NCI-H2196 treated with DMSO at 0.1 percent for 48 hours (cell line): ENCODE measurements around the gene C1QTNF4.

Experiments used
- DNase-seq: peaks from one replicate; lab custom pipeline; 2025; ENCODE audit not compliant: unreplicated experiment; lab: John Stamatoyannopoulos, UW

The C1QTNF4 gene

GRCh38 chr11:47593492-47593933, 698 bp downstream of the C1QTNF4 start:
- DNase-seq = no peak

- no peak for DNase-seq
Measured at GRCh38 chr11:47592970-47593369, 1.2 kb downstream of the C1QTNF4 start.

- DNase-seq = no peak
Measured at GRCh38 chr11:47592251-47592650, 2.0 kb downstream of the C1QTNF4 start.

DNA sequence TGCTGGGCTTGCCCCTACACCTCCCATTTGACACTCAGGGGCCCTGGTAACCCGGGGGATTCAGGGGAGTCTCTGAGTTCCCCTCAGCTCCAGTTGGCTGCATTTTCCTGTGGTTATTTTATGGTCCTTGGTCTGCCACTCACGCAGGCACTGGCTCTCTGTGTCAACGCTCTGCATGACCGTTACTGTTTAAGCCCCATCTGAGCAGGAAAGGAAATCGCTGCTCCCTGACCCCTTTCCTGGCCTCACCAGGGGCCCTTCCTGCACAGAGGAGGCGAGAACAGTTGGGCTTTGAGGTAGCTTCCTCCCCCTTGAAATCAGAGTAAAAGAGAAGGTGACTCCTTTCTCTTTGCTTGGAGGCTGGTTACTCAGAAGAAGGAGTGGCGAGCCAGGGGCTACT, 2.4 kb downstream of the C1QTNF4 start:
- DNase-seq = no peak

DNA sequence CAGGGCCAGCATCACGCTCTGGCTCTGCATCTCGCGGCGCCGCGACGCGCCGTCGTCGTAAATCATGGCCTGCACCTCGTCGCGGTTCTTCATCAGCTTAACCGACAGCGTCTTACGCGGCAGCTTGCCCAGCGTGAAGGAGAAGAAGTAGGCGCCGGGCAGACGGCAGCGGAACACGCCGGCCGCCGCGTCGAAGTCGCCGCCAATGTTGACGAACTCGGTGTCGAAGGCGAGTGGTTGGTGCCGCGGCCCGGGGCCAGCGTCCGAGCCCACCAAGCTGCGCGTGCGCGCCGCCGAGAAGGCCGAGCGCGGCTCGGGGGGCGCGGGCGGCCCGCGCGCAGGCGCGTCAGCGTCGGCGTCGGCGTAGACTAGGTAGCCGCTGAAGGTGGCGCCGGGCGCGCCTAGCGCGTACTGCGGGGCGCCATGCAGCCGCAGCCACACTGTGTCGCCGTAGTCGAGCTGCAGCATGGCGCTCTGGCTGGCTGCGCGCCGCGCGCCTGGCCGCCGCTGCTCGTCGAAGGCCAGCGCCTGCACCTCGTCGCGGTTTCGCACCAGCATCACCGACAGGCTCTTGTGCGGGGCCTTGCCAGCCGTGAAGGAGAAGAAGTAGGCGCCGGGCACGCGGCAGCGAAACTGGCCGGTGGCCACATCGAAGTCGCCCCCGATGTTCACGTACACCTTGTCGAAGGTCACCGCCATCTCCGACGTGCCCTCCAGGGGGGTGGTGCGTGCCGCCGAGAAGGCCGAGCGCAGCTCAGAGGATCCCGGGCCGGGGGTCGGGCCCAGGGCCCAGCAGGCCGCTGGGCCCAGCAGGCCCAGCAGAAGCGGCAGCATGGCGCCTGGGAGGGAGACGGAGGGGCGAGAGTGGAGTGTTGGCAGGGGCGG, 4.0 kb downstream of the C1QTNF4 start:
- no peak for DNase-seq

GRCh38 chr11:47589584-47589976, 4.6 kb downstream of the C1QTNF4 start:
- no peak for DNase-seq

DNA sequence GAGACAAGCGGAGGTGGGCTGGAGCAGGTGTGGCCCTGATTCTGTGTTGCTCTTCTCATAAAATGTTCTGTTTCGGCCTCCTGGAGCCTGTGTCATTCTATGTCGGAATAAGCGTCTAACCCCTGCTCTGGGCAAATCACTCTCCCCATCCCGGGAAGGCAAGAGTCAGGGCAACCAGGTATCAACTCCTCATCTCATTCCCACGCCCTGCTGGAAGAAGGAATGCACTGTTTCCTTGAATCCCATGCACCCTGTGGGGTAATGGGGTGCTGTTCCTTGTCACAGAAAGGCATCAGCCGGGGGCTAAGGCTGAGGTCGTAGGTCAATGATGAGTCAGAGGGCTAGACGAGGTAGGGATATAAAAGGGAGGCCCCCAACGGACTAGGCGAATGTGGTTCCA, 5.1 kb downstream of the C1QTNF4 start:
- no peak for DNase-seq

GRCh38 chr11:47587723-47588326, 6.4 kb downstream of the C1QTNF4 start:
- no peak for DNase-seq

- no peak for DNase-seq
Measured at GRCh38 chr11:47587039-47587716, 7.0 kb downstream of the C1QTNF4 start.

DNA sequence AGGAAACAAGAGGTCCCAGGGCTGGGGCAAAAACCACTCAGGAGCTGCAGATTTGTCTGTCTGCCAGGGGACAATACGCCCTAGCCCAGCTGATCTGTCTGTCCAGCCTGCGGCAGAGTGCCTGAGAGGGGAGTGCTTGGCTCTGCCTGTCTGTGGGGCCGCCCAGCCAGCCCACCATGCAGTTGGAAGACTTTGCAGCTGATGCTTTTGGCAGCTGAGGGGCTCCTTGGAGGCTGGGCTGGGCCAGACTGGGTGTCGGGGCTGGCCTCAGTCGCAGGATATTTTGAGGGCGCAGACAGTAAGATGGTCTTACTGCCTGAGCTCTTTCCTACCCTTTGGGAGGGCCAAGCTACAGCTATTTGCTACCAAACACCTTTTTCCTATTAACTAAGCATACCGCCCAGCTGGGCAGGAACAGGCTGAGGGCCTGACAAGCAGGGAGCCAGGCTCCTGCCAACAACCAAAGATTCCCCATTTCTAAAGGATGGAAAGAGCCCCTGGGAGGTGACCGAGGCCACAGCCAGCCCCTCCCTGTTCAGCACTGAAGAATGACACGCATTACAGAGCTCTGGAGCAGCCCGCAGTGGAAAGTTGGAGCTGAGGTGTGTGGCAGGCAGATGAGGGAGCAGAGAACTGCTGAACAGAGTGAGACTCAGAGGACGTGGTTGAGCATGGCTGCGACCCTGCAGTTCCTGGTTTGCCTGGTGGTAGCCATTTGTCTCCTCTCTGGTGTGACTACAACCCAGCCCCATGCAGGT, 7.9 kb downstream of the C1QTNF4 start, which contains the start of gene FAM180B:
FAM180B (plus strand) TSS at position 581 of the 758 bp plus-strand sequence; CDS start at position 672, 91 bp downstream.
- DNase-seq = no peak

DNA sequence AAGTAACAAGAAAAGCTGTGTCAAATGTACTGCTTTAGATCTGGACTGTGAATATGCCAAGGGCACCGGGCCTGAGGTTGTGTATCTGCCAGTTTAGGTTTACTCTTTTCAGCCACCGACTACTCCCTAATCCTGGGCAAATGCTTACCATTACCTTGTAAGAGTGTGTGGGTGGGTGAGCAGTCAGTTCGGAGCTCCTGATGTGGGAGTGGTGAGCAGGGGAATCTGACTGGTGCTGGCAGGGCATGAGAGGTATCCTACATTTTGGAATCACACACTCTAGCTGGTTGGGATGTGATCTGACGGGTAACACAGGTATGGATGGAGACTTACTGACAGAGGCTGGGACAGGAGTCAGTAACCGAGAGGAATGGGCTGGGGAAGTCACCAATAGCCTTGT, 10.4 kb downstream of the C1QTNF4 start:
- no peak for DNase-seq

- peak; percentile 83 for DNase-seq
Measured at GRCh38 chr11:47578524-47579494, 15.4 kb downstream of the C1QTNF4 start, which contains the start of the genes KBTBD4 and NDUFS3. KBTBD4 (minus strand) TSS chr11:47578970; CDS start chr11:47578951, 19 bp downstream. NDUFS3 (plus strand) TSS chr11:47579074; CDS start chr11:47579092, 18 bp downstream.

DNA sequence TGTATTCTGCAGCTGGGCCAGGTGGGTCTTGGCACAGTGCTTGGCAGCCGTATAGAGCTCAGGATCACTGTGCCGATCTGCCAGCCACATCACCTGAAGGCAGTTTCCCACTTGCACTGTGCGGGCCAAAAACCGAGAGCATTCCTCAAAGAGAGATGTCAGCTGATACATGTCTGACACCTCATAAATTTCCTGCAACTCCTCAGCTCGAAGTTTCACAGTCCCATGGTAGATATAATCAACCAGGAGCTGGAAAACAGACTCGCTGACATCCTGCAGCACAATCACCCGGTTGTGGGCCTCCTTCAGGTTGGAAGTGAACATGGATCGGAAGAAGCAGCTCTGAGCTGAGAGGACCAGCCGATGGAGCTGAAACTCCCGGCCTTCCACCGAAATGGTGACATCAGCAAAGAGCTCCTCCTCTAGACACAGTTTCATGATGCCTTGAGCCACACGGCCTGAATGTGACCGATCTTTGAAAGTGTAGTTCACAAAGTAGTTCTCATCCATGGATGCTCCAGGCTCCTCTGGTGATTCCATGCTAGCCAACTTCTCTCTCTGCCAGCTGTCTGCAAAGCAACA, 16.7 kb downstream of the C1QTNF4 start:
- no peak for DNase-seq

GRCh38 chr11:47573321-47573720, 20.9 kb downstream of the C1QTNF4 start:
- no peak for DNase-seq

- DNase-seq = no peak
Measured at GRCh38 chr11:47572715-47573255, 21.4 kb downstream of the C1QTNF4 start.

DNA sequence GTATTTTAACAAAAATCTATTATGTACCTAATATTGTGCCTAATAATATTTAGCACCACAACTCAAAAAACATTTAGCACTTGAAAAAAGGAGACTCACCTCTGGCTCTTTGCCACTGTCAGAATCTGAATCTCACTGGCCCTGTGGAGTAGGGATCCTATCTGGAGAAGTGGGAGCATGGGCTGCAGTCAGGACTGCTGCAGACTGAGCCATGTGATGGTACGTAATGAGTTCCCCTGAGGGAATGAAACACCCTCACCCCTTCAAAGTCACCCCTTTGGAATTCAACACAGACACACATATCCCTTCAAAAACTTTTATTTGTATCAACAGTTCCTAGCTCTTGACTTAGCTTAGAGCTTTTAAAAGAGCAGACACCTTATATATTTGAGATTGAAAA, 22.3 kb downstream of the C1QTNF4 start:
- DNase-seq = no peak

GRCh38 chr11:47571357-47571729, 22.9 kb downstream of the C1QTNF4 start:
- no peak for DNase-seq

GRCh38 chr11:47570651-47571356, 23.4 kb downstream of the C1QTNF4 start:
- DNase-seq = no peak
